Neural cell (in vitro differentiated cells): Measurements from ENCODE around the gene DPY30. TPM values are rescaled to one million over a fixed set of nuclear protein-coding genes. Genes with fewer than 3 reads are reported as not detected.
A peak's percentile ranks its signal among the peaks of the same experiment; 100 is the strongest.

Source experiments
- H2AFZ ChIP-seq: fragments of 200-600, 300-800 bp; sonication (generic), shearing (Covaris generic); 2 replicates; pipeline ENCODE4 v1.6.0; 2014; ENCODE audit warnings: low read depth, mild to moderate bottlenecking, antibody characterized with exemption, low read length, moderate library complexity
- H3F3A ChIP-seq: fragments of 200-600 bp; shearing (Covaris generic); 2 replicates; pipeline ENCODE4 v1.6.1; 2016; ENCODE audit warnings: mild to moderate bottlenecking, moderate library complexity, mixed read lengths, antibody characterized with exemption, low read length; ENCODE audit not compliant: insufficient read depth, poor library complexity, severe bottlenecking
- H3K27ac ChIP-seq: fragments of 200-600, 300-800 bp; sonication (generic), shearing (Covaris generic); 2 replicates; pipeline ENCODE4 v1.5.1; 2014; ENCODE audit warnings: mild to moderate bottlenecking, low read length, moderate library complexity
- H3K27me3 ChIP-seq: fragments of 300-800, 200-600 bp; sonication (generic), shearing (Covaris generic); 2 replicates; pipeline ENCODE4 v1.6.0; 2014; ENCODE audit warnings: mild to moderate bottlenecking, low read depth, low read length, moderate library complexity; ENCODE audit not compliant: insufficient read depth
- H3K36me3 ChIP-seq: fragments of 300-800, 200-600 bp; sonication (generic), shearing (Covaris generic); 2 replicates; pipeline ENCODE4 v1.5.1; 2014; ENCODE audit warnings: mild to moderate bottlenecking, antibody characterized with exemption, low read length, moderate library complexity; ENCODE audit not compliant: insufficient read depth
- H3K4me2 ChIP-seq: fragments of 300-800, 200-600 bp; sonication (generic), shearing (Covaris generic); 2 replicates; pipeline ENCODE4 v1.6.0; 2014; ENCODE audit warnings: mild to moderate bottlenecking, low read length
- H3K4me3 ChIP-seq: fragments of 300-800, 200-600 bp; sonication (generic), shearing (Covaris generic); 2 replicates; pipeline ENCODE4 v1.5.1; 2014; ENCODE audit warnings: mild to moderate bottlenecking, low read length, moderate library complexity
- H3K79me2 ChIP-seq: fragments of 200-600 bp; shearing (Covaris generic); replicated peaks from 2 replicates; pipeline ENCODE4 v1.6.0; 2014; ENCODE audit warnings: mild to moderate bottlenecking, low read length, moderate library complexity; ENCODE audit not compliant: insufficient read depth
- H3K9ac ChIP-seq: fragments of 300-800, 200-600 bp; sonication (generic), shearing (Covaris generic); 2 replicates; pipeline ENCODE4 v1.6.1; 2016; ENCODE audit warnings: mild to moderate bottlenecking, low read length, mixed read lengths
- H3K9me2 ChIP-seq: fragments of 200-600 bp; shearing (Covaris generic); 2 replicates; pipeline ENCODE4 v1.6.1; 2016; ENCODE audit warnings: mild to moderate bottlenecking, low read length, mixed read lengths; ENCODE audit not compliant: insufficient read depth
- H3K9me3 ChIP-seq: fragments of 200-600, 300-800 bp; sonication (generic), shearing (Covaris generic); 2 replicates; pipeline ENCODE4 v1.6.1; 2016; ENCODE audit warnings: mild to moderate bottlenecking, mixed run types, low read length, moderate library complexity, mixed read lengths
- H4K20me1 ChIP-seq: fragments of 200-600 bp; shearing (Covaris generic); 2 replicates; pipeline ENCODE4 v1.6.1; 2016; ENCODE audit warnings: mild to moderate bottlenecking, mixed run types; ENCODE audit not compliant: insufficient read depth
- EP300 ChIP-seq: fragments of 450-650 bp; conservative IDR thresholded peaks from 2 replicates; pipeline ENCODE4 v1.6.1; 2014; ENCODE audit warnings: antibody characterized with exemption, mild to moderate bottlenecking, moderate library complexity; ENCODE audit not compliant: poor library complexity, severe bottlenecking
- EZH2 ChIP-seq: fragments of 200-600, 300-800 bp; shearing (Covaris generic), sonication (generic); IDR thresholded peaks from 2 replicates; pipeline ENCODE4 v1.6.1; 2014; ENCODE audit warnings: antibody characterized with exemption, low read length, borderline replicate concordance, mild to moderate bottlenecking; ENCODE audit not compliant: insufficient read depth, poor library complexity, severe bottlenecking
- MXI1 ChIP-seq: fragments of 450-650 bp; conservative IDR thresholded peaks from 2 replicates; pipeline ENCODE4 v1.6.1; 2014; ENCODE audit warnings: antibody characterized with exemption, mild to moderate bottlenecking; ENCODE audit not compliant: poor library complexity, severe bottlenecking
- POLR2AphosphoS5 ChIP-seq: IDR thresholded peaks from 2 replicates; pipeline ENCODE4 v1.6.1; 2012
- RAD21 ChIP-seq: fragments of 450-650 bp; conservative IDR thresholded peaks from 2 replicates; pipeline ENCODE4 v1.6.1; 2014; ENCODE audit warnings: antibody characterized with exemption, mild to moderate bottlenecking, moderate library complexity
- REST ChIP-seq: IDR thresholded peaks from 2 replicates; pipeline ENCODE4 v1.6.1; 2012; ENCODE audit warnings: borderline replicate concordance
- SMC3 ChIP-seq: fragments of 450-650 bp; conservative IDR thresholded peaks from 2 replicates; pipeline ENCODE4 v1.6.1; 2014; ENCODE audit warnings: antibody characterized with exemption, mild to moderate bottlenecking, moderate library complexity; ENCODE audit not compliant: poor library complexity
- TAF1 ChIP-seq: IDR thresholded peaks from 2 replicates; pipeline ENCODE4 v1.6.1; 2012; ENCODE audit warnings: low read depth
- polyA plus RNA-seq: library from polyadenylated mRNA; depleted of rRNA; stranded (reverse); fragments of >200 nt; gene quantifications from 2 replicates; pipeline ENCODE4 v1.2.3, GENCODE V29; 2014
- TF ChIP-seq, protein P1 (sequence below): fragments of 450-650 bp; IDR thresholded peaks from 2 replicates; pipeline ENCODE4 v1.5.1; 2014; ENCODE audit warnings: antibody characterized with exemption, mild to moderate bottlenecking, moderate library complexity; ENCODE audit not compliant: poor library complexity, severe bottlenecking

Gene DPY30
- polyA plus RNA-seq, 1 donor from 2014 or later, result 201 TPM

DNA sequence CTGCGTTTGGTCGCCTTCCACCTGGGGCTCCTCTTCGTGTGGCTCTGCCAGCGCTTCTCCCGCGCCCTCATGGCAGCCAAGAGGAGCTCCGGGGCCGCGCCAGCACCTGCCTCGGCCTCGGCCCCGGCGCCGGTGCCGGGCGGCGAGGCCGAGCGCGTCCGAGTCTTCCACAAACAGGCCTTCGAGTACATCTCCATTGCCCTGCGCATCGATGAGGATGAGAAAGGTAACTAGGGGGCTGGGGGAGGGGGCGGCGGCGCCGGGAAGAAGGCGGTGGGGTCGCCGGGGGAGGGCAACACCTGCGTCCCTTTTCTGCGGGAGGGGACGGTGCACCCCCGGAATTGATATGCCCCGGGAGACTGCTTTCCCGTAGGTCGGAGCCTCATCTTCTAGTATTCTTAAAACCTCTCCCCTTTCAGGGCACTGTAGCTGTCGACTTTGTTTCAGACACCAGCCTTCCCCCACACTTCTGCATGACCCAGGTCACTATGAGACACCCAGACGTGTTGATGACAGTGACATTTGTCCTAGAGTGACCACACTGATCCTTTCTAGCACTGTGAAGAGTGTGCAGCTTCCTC is 24.5 kb upstream of the DPY30 start:
- Histone ChIP-seq H3K4me3 (peak overlapping the region; percentile 85), H4K20me1 (no peaks in the 10 kb centered on the region), H3K27me3 (no peaks in the 10 kb centered on the region), H3K4me2 (peak overlapping the region; percentile 72), H3K9me3 (no peaks in the 10 kb centered on the region), H3K9me2 (no peaks in the 10 kb centered on the region), H2AFZ (no peak overlapping the region), H3K27ac (peak overlapping the region; percentile 85), H3K9ac (peak overlapping the region; percentile 91), H3K36me3 (no peaks in the 10 kb centered on the region), H3K79me2 (peaks cover 32% of the 10 kb centered on the region), H3F3A (peaks cover 6% of the 10 kb centered on the region)
- no peak for TF ChIP-seq EZH2

GRCh38 chr2:32063310-32064020 is 23.9 kb upstream of the DPY30 start, which contains the start of gene SPAST:
TSS of gene SPAST (plus strand) at chr2:32063556. CDS start at chr2:32063832, 276 bp downstream.
- no peaks in the 10 kb centered on the region for H3K36me3 ChIP-seq
- H3K27ac ChIP-seq, result peak within 1 kb of the TSS; percentile 85

More at GRCh38 chr2:32063310-32064020, 23.9 kb upstream of the DPY30 start, which contains the start of gene SPAST:
- Histone ChIP-seq H2AFZ (peak within 1 kb of the TSS; percentile 65), H3F3A (peaks cover 6% of the 10 kb centered on the region), H3K4me3 (peak within 1 kb of the TSS; percentile 85), H4K20me1 (no peaks in the 10 kb centered on the region), H3K9ac (peak within 1 kb of the TSS; percentile 91), H3K79me2 (peaks cover 31% of the 10 kb centered on the region), H3K27me3 (no peaks in the 10 kb centered on the region), H3K9me3 (no peaks in the 10 kb centered on the region), H3K4me2 (peak within 1 kb of the TSS; percentile 72), H3K9me2 (no peaks in the 10 kb centered on the region)
- peak; percentile 87 for TF ChIP-seq POLR2AphosphoS5
- peak; percentile 57 for TF ChIP-seq REST
- peak; percentile 77 for TF ChIP-seq TAF1
- peak; percentile 44 for TF ChIP-seq RAD21
- peak; percentile 58 for TF ChIP-seq EP300
- peak; percentile 90 for TF ChIP-seq MXI1
- TF ChIP-seq, protein P1, sequence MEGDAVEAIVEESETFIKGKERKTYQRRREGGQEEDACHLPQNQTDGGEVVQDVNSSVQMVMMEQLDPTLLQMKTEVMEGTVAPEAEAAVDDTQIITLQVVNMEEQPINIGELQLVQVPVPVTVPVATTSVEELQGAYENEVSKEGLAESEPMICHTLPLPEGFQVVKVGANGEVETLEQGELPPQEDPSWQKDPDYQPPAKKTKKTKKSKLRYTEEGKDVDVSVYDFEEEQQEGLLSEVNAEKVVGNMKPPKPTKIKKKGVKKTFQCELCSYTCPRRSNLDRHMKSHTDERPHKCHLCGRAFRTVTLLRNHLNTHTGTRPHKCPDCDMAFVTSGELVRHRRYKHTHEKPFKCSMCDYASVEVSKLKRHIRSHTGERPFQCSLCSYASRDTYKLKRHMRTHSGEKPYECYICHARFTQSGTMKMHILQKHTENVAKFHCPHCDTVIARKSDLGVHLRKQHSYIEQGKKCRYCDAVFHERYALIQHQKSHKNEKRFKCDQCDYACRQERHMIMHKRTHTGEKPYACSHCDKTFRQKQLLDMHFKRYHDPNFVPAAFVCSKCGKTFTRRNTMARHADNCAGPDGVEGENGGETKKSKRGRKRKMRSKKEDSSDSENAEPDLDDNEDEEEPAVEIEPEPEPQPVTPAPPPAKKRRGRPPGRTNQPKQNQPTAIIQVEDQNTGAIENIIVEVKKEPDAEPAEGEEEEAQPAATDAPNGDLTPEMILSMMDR, result peak; percentile 78
- peak; percentile 58 for TF ChIP-seq SMC3
- TF ChIP-seq EZH2, result no peak
